ENCODE measurements around the gene IFT57. TPM values are rescaled to one million over a fixed set of nuclear protein-coding genes. Genes with fewer than 3 reads are reported as not detected.

IFT57 gene
- total and polyA plus RNA-seq, 7 donors, result 34.4 to 55.0 (median 42.5) TPM

GRCh38 chr3:108200024-108200423, 22.2 kb downstream of the IFT57 start:
- intact Hi-C loops (cut with DNase I), result no loop called here

GRCh38 chr3:108191394-108191793, 30.8 kb downstream of the IFT57 start:
- H3K4me3 ChIP-seq, result no peak overlapping the region
- H3K27ac ChIP-seq, result no peak overlapping the region
- no peak for DNase-seq
- no peaks in the 10 kb centered on the region for H3K4me1 ChIP-seq
- no peak for TF ChIP-seq CTCF (IDR thresholded peaks at IDR 0.05)
- no peak for TF ChIP-seq POLR2A (IDR thresholded peaks at IDR 0.05)
- TF ChIP-seq POLR2AphosphoS5 (IDR thresholded peaks at IDR 0.05), result no peak
- TF ChIP-seq EP300 (IDR thresholded peaks at IDR 0.05), result no peak
- peaks cover 0 to 32% (median 9%) of the 10 kb centered on the region in 4 donors for H3K36me3 ChIP-seq
- 97% methylated on average over 4 of the region's 4 CpGs for WGBS, 2 donors
- intact Hi-C loops (cut with DNase I), result no loop called here
- no peaks in the 10 kb centered on the region for H3K27me3 ChIP-seq
- no peaks in the 10 kb centered on the region for H3K9me3 ChIP-seq

More at GRCh38 chr3:108200024-108200423, 22.2 kb downstream of the IFT57 start:
- WGBS, 2 donors, result 98% methylated on average over 2 of the region's 2 CpGs
- DNase-seq, result no peak
- H3K27ac ChIP-seq, result no peak overlapping the region
- no peaks in the 10 kb centered on the region for H3K9me3 ChIP-seq
- peaks cover 0 to 20% (median 0%) of the 10 kb centered on the region in 4 donors for H3K36me3 ChIP-seq
- H3K4me1 ChIP-seq, result no peaks in the 10 kb centered on the region
- TF ChIP-seq POLR2A (IDR thresholded peaks at IDR 0.05) (no peak), EP300 (IDR thresholded peaks at IDR 0.05) (no peak), CTCF (IDR thresholded peaks at IDR 0.05) (no peak), POLR2AphosphoS5 (IDR thresholded peaks at IDR 0.05) (no peak)
- H3K4me3 ChIP-seq, result no peak overlapping the region
- no peaks in the 10 kb centered on the region for H3K27me3 ChIP-seq

GRCh38 chr3:108190346-108190745, 31.9 kb downstream of the IFT57 start:
- no peak for DNase-seq
- peaks cover 0 to 3% (median 0%) of the 10 kb centered on the region in 4 donors for H3K9me3 ChIP-seq
- H3K36me3 ChIP-seq, result peaks cover 0 to 39% (median 11%) of the 10 kb centered on the region in 4 donors
- no peaks in the 10 kb centered on the region for H3K27me3 ChIP-seq
- 73 to 91% methylated on average over 3 of the region's 3 CpGs for WGBS, 2 donors
- no peak overlapping the region for H3K4me3 ChIP-seq
- intact Hi-C loops (cut with DNase I), result no loop called here
- no peak for TF ChIP-seq POLR2A (IDR thresholded peaks at IDR 0.05)
- no peak overlapping the region for H3K27ac ChIP-seq
- H3K4me1 ChIP-seq, result no peaks in the 10 kb centered on the region

GRCh38 chr3:108189440-108189839, 32.8 kb downstream of the IFT57 start:
- TF ChIP-seq POLR2AphosphoS5 (IDR thresholded peaks at IDR 0.05), result no peak
- no peak for TF ChIP-seq EP300 (IDR thresholded peaks at IDR 0.05)
- TF ChIP-seq CTCF (IDR thresholded peaks at IDR 0.05), result no peak
- TF ChIP-seq POLR2A (IDR thresholded peaks at IDR 0.05), result no peak
- Histone ChIP-seq H3K27me3 (no peaks in the 10 kb centered on the region), H3K4me3 (no peak overlapping the region), H3K36me3 (peaks cover 0 to 48% (median 14%) of the 10 kb centered on the region in 4 donors), H3K27ac (no peak overlapping the region), H3K4me1 (no peaks in the 10 kb centered on the region), H3K9me3 (peaks cover 0 to 3% (median 0%) of the 10 kb centered on the region in 4 donors)
- intact Hi-C loops (cut with DNase I), result no loop called here
- DNase-seq, result no peak
- WGBS, 2 donors, result 30 to 73% methylated on average over 3 of the region's 3 CpGs

GRCh38 chr3:108185536-108185935, 36.7 kb downstream of the IFT57 start:
- Histone ChIP-seq H3K4me1 (no peaks in the 10 kb centered on the region), H3K27me3 (no peaks in the 10 kb centered on the region), H3K4me3 (no peak overlapping the region), H3K27ac (no peak overlapping the region), H3K36me3 (peaks cover 0 to 38% (median 10%) of the 10 kb centered on the region in 4 donors), H3K9me3 (peaks cover 0 to 3% (median 0%) of the 10 kb centered on the region in 4 donors)
- 95 to 96% methylated on average over 6 of the region's 6 CpGs for WGBS, 2 donors
- no peak for TF ChIP-seq POLR2A (IDR thresholded peaks at IDR 0.05)
- no peak for TF ChIP-seq CTCF (IDR thresholded peaks at IDR 0.05)
- intact Hi-C loops (cut with DNase I), result no loop called here
- no peak for DNase-seq
